H9 (cell line): ENCODE data around the gene ADAM8. TPM values are rescaled to one million over a fixed set of nuclear protein-coding genes. Genes with fewer than 3 reads are reported as not detected.

Experiments used
- DNase-seq: peaks from one replicate; pipeline ENCODE4 v3.0.0-alpha.2; 2017
- H2AFZ ChIP-seq: one replicate; pipeline ENCODE4 v1.6.1; 2013; ENCODE audit warnings: mild to moderate bottlenecking, low read length, control low read depth, moderate library complexity
- H2AK5ac ChIP-seq: 2 replicates; pipeline ENCODE4 v1.6.1; 2013; ENCODE audit warnings: low read length, control low read depth, mixed read lengths; ENCODE audit not compliant: insufficient read length
- H2BK120ac ChIP-seq: one replicate; pipeline ENCODE4 v1.6.1; 2013; ENCODE audit warnings: low read depth, mild to moderate bottlenecking, low read length, control low read depth, inconsistent platforms; ENCODE audit not compliant: poor library complexity, severe bottlenecking
- H2BK12ac ChIP-seq: 2 replicates; pipeline ENCODE4 v1.6.1; 2013; ENCODE audit warnings: low read length, control low read depth, mixed read lengths, low read depth; ENCODE audit not compliant: insufficient read length
- H2BK15ac ChIP-seq: 2 replicates; pipeline ENCODE4 v1.6.1; 2013; ENCODE audit warnings: low read depth, low read length, control low read depth
- H2BK20ac ChIP-seq: one replicate; pipeline ENCODE4 v1.6.1; 2013; ENCODE audit warnings: low read depth, mild to moderate bottlenecking, low read length, control low read depth, inconsistent platforms; ENCODE audit not compliant: poor library complexity, severe bottlenecking
- H2BK5ac ChIP-seq: 2 replicates; pipeline ENCODE4 v1.6.1; 2013; ENCODE audit warnings: low read length, control low read depth, mixed read lengths; ENCODE audit not compliant: insufficient read length
- H3K14ac ChIP-seq: 2 replicates; pipeline ENCODE4 v1.6.1; 2013; ENCODE audit warnings: low read length, control low read depth; ENCODE audit not compliant: insufficient read depth
- H3K18ac ChIP-seq: 2 replicates; pipeline ENCODE4 v1.6.1; 2013; ENCODE audit warnings: low read depth, mild to moderate bottlenecking, mixed read lengths, low read length, control low read depth; ENCODE audit not compliant: insufficient read length
- H3K23ac ChIP-seq: 2 replicates; pipeline ENCODE4 v1.6.1; 2013; ENCODE audit warnings: low read length, control low read depth, mixed read lengths, low read depth; ENCODE audit not compliant: insufficient read length
- H3K23me2 ChIP-seq: 2 replicates; pipeline ENCODE4 v1.6.1; 2013; ENCODE audit warnings: low read depth, mild to moderate bottlenecking, mixed read lengths, low read length, control low read depth; ENCODE audit not compliant: insufficient read length, poor library complexity, severe bottlenecking
- H3K27ac ChIP-seq: 2 replicates; pipeline ENCODE4 v1.5.1; 2013; ENCODE audit warnings: low read length, control low read depth, mixed read lengths, low read depth; ENCODE audit not compliant: insufficient read length
- H3K27me3 ChIP-seq: 2 replicates; pipeline ENCODE4 v1.6.1; 2013; ENCODE audit warnings: low read length, control low read depth, inconsistent platforms; ENCODE audit not compliant: insufficient read depth
- H3K4ac ChIP-seq: 2 replicates; pipeline ENCODE4 v1.6.1; 2013; ENCODE audit warnings: low read depth, mild to moderate bottlenecking, control low read depth, inconsistent platforms, low read length, moderate library complexity
- H3K4me1 ChIP-seq: 2 replicates; pipeline ENCODE4 v1.6.1; 2013; ENCODE audit warnings: low read length, control low read depth, inconsistent platforms; ENCODE audit not compliant: insufficient read depth
- H3K4me2 ChIP-seq: 2 replicates; pipeline ENCODE4 v1.6.1; 2013; ENCODE audit warnings: low read length, control low read depth, mixed read lengths; ENCODE audit not compliant: insufficient read length, insufficient read depth
- H3K56ac ChIP-seq: 2 replicates; pipeline ENCODE4 v1.6.1; 2013; ENCODE audit warnings: low read depth, mild to moderate bottlenecking, mixed read lengths, low read length, control low read depth; ENCODE audit not compliant: insufficient read length
- H3K79me1 ChIP-seq: 2 replicates; pipeline ENCODE4 v1.6.1; 2013; ENCODE audit warnings: low read depth, mild to moderate bottlenecking, moderate library complexity, low read length, control low read depth, inconsistent platforms; ENCODE audit not compliant: insufficient read depth, poor library complexity, severe bottlenecking
- H3K79me2 ChIP-seq: 2 replicates; pipeline ENCODE4 v1.6.1; 2013; ENCODE audit warnings: low read length, control low read depth, inconsistent platforms; ENCODE audit not compliant: insufficient read depth
- H3K9ac ChIP-seq: 2 replicates; pipeline ENCODE4 v1.6.1; 2013; ENCODE audit warnings: low read length, control low read depth, mixed read lengths; ENCODE audit not compliant: insufficient read length; ENCODE audit errors: extremely low read depth
- H3K9me3 ChIP-seq: one replicate; pipeline ENCODE4 v1.6.1; 2013; ENCODE audit warnings: low read depth, low read length, inconsistent platforms; ENCODE audit not compliant: control insufficient read depth
- H3T11ph ChIP-seq: one replicate; pipeline ENCODE4 v1.6.1; 2013; ENCODE audit warnings: mild to moderate bottlenecking, low read length, control low read depth, inconsistent platforms
- H4K20me1 ChIP-seq: one replicate; pipeline ENCODE4 v1.6.1; 2013; ENCODE audit not compliant: control insufficient read depth, insufficient read length, insufficient read depth
- H4K5ac ChIP-seq: 2 replicates; pipeline ENCODE4 v1.6.1; 2013; ENCODE audit warnings: low read depth, mild to moderate bottlenecking, mixed read lengths, low read length, control low read depth; ENCODE audit not compliant: insufficient read length
- H4K8ac ChIP-seq: replicated peaks from 2 replicates; pipeline ENCODE4 v1.6.1; 2013; ENCODE audit warnings: low read length, control low read depth, mixed read lengths, low read depth; ENCODE audit not compliant: insufficient read length
- H4K91ac ChIP-seq: 2 replicates; pipeline ENCODE4 v1.6.1; 2013; ENCODE audit warnings: low read depth, mild to moderate bottlenecking, moderate library complexity, mixed read lengths, low read length, control low read depth; ENCODE audit not compliant: insufficient read length
- H3K27ac Mint-ChIP-seq, 3 experiments: 2 replicates in 2 of 3; 3 replicates in 1 of 3; pipeline ENCODE4 v1.8.0; 2020 to 2021; ENCODE audit warnings: mixed read lengths in 3 of 3, mild to moderate bottlenecking in 1 of 3, moderate library complexity in 1 of 3
- H3K27me3 Mint-ChIP-seq: 2 replicates; pipeline ENCODE4 v1.8.0; 2021; ENCODE audit warnings: low read depth, mild to moderate bottlenecking, moderate library complexity, mixed read lengths
- H3K36me3 Mint-ChIP-seq, 3 experiments: 2 replicates in 2 of 3; 3 replicates in 1 of 3; pipeline ENCODE4 v1.8.0; 2020 to 2021; ENCODE audit warnings: low read depth in 3 of 3, mixed read lengths in 3 of 3; ENCODE audit not compliant: insufficient read depth in 1 of 3
- H3K4me1 Mint-ChIP-seq, 2 experiments: 2 replicates each; pipeline ENCODE4 v1.8.0; 2020; ENCODE audit warnings: mixed read lengths in 2 of 2
- H3K4me3 Mint-ChIP-seq, 2 experiments: 2 replicates in 1 of 2; 3 replicates in 1 of 2; pipeline ENCODE4 v1.8.0; 2020 to 2021; ENCODE audit warnings: mild to moderate bottlenecking in 2 of 2, mixed read lengths in 2 of 2, moderate library complexity in 1 of 2
- H3K9me3 Mint-ChIP-seq, 2 experiments: 2 replicates in 1 of 2; 3 replicates in 1 of 2; pipeline ENCODE4 v1.8.0; 2020; ENCODE audit warnings: mild to moderate bottlenecking in 2 of 2, mixed read lengths in 2 of 2, moderate library complexity in 1 of 2
- WGBS: extraction: QIAGEN DNeasy Blood & Tissue Kit; methylation state at CpG from one replicate; pipeline ENCODE4 v1.1.7; 2013; ENCODE audit warnings: missing lambda C conversion rate, low lambda C conversion rate, mixed read lengths; ENCODE audit not compliant: insufficient read length; ENCODE audit errors: extremely low coverage; 5-methylcytosine and 5-hydroxymethylcytosine counted together
- total RNA-seq: library from RNA; stranded (reverse); gene quantifications from 2 replicates; pipeline ENCODE4 v1.2.1, GENCODE V29; 2021
- TF ChIP-seq, protein P1 (sequence below): fragments of 200-600 bp; sonication (generic); conservative IDR thresholded peaks from 3 replicates; pipeline ENCODE4 v1.8.0; 2021; ENCODE audit warnings: antibody characterized with exemption, mild to moderate bottlenecking

ADAM8 gene
- total RNA-seq, 1 experiment from 2014 or later = 5.4 TPM

DNA sequence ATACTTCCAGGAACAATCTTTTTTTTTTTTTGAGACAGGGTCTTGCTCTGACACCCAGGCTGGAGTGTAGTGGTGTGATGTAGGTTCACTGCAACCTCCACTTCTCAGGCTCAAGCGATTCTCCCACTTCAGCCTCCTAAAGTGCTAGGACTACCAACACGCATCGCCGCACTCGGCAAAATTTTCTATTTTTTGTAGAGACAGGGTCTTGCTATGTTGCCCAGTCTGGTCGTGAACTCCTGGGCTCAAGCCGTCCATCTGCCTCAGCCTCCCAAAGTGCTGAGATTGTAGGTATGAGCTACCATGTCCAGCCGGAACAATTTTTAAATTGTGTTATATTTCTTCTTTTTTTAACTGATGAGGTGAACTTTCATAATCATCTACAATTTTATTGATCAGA lies 34.1 kb upstream of the ADAM8 start:
- Histone ChIP-seq H3K9ac (no peak overlapping the region), H4K20me1 (no peaks in the 10 kb centered on the region), H4K8ac (no peak overlapping the region), H3K79me1 (peaks cover 6% of the 10 kb centered on the region), H3K56ac (no peak overlapping the region), H3K4me1 (no peaks in the 10 kb centered on the region), H3T11ph (no peak overlapping the region), H3K14ac (no peak overlapping the region), H3K18ac (no peak overlapping the region), H3K23me2 (peaks cover 9% of the 10 kb centered on the region), H4K5ac (no peak overlapping the region), H3K79me2 (peaks cover 7% of the 10 kb centered on the region; the same call in 1 of the 2 replicates), H3K4me2 (no peak overlapping the region), H2BK5ac (no peak overlapping the region), H3K27me3 (no peaks in the 10 kb centered on the region), H2AK5ac (no peak overlapping the region), H3K23ac (no peak overlapping the region), H3K9me3 (no peaks in the 10 kb centered on the region), H2BK20ac (no peak overlapping the region), H2AFZ (no peak overlapping the region), H2BK120ac (no peak overlapping the region), H3K27ac (no peak overlapping the region), H4K91ac (no peak overlapping the region), H2BK15ac (no peak overlapping the region), H3K4ac (no peak overlapping the region), H2BK12ac (no peak overlapping the region)
- no peak overlapping the region for H3K27ac Mint-ChIP-seq
- DNase-seq = no peak
- peaks cover 11 to 14% of the 10 kb centered on the region in 2 experiments for H3K4me1 Mint-ChIP-seq
- H3K27me3 Mint-ChIP-seq = no peaks in the 10 kb centered on the region; the same call in 1 of the 2 replicates
- WGBS = no CpG with 5 or more reads among the region's 8 CpGs
- TF ChIP-seq, protein P1, sequence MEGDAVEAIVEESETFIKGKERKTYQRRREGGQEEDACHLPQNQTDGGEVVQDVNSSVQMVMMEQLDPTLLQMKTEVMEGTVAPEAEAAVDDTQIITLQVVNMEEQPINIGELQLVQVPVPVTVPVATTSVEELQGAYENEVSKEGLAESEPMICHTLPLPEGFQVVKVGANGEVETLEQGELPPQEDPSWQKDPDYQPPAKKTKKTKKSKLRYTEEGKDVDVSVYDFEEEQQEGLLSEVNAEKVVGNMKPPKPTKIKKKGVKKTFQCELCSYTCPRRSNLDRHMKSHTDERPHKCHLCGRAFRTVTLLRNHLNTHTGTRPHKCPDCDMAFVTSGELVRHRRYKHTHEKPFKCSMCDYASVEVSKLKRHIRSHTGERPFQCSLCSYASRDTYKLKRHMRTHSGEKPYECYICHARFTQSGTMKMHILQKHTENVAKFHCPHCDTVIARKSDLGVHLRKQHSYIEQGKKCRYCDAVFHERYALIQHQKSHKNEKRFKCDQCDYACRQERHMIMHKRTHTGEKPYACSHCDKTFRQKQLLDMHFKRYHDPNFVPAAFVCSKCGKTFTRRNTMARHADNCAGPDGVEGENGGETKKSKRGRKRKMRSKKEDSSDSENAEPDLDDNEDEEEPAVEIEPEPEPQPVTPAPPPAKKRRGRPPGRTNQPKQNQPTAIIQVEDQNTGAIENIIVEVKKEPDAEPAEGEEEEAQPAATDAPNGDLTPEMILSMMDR = no peak
- H3K36me3 Mint-ChIP-seq = peaks cover 4 to 34% (median 20%) of the 10 kb centered on the region in 3 experiments; a peak in 6 of 7 replicates
- H3K4me3 Mint-ChIP-seq = peak overlapping the region in 1 of 2 experiments; percentile 58; a peak in 1 of 5 replicates
- no peaks in the 10 kb centered on the region; a peak in 2 of 5 replicates for H3K9me3 Mint-ChIP-seq
